Caco-2 (cell line): ENCODE data around the gene NUDT14. TPM values are rescaled to one million over a fixed set of nuclear protein-coding genes. Genes with fewer than 3 reads are reported as not detected.

Source experiments
- BruUV-seq: library from RNA; stranded (reverse); fragments of 400-500 nt; replicated peaks from 2 replicates; lab custom pipeline; 2021; lab: Mats Ljungman, UMichigan
- CTCF ChIA-PET: fragments of 300-600 bp; sonication (Branson Sonifier 250); formaldehyde crosslinking; loops from one replicate; lab custom pipeline; 2022; ENCODE audit warnings: antibody characterized with exemption; lab: Charles Lee
- POLR2A ChIA-PET: fragments of 300-600 bp; sonication (Branson Sonifier 250); formaldehyde crosslinking; loops from one replicate; lab custom pipeline; 2022; ENCODE audit warnings: antibody characterized with exemption; lab: Charles Lee
- DNase-seq, 2 experiments: peaks; one replicate each; pipeline versions ENCODE4 v3.0.0 to v3.0.0-alpha.2; 2020 to 2022
- H3K27me3 ChIP-seq: replicated peaks from 2 replicates; pipeline ENCODE4 v1.6.0; 2011; ENCODE audit warnings: low read length; ENCODE audit not compliant: control insufficient read depth, insufficient read depth
- H3K36me3 ChIP-seq: 2 replicates; pipeline ENCODE4 v1.5.1; 2011; ENCODE audit warnings: low read length; ENCODE audit not compliant: control insufficient read depth, insufficient read depth
- H3K4me1 ChIP-seq: fragments of 250-450 bp; sonication (Bioruptor Pico); 2 replicates; pipeline ENCODE4 v1.5.1; 2020; ENCODE audit warnings: mild to moderate bottlenecking
- H3K4me3 ChIP-seq: 2 replicates; pipeline ENCODE4 v1.5.1; 2011; ENCODE audit warnings: low read depth, mild to moderate bottlenecking, control low read depth, low read length
- H3K9me3 ChIP-seq: fragments of 250-450 bp; sonication (Bioruptor Pico); 2 replicates; pipeline ENCODE4 v1.5.1; 2020; ENCODE audit warnings: mild to moderate bottlenecking, moderate library complexity
- H3K27ac Mint-ChIP-seq: one replicate; pipeline ENCODE4 v1.8.0; 2022; ENCODE audit warnings: mixed read lengths; ENCODE audit not compliant: unreplicated experiment
- H3K27me3 Mint-ChIP-seq: one replicate; pipeline ENCODE4 v1.8.0; 2022; ENCODE audit warnings: mixed read lengths; ENCODE audit not compliant: insufficient read depth, unreplicated experiment
- H3K36me3 Mint-ChIP-seq: one replicate; pipeline ENCODE4 v1.8.0; 2022; ENCODE audit warnings: mild to moderate bottlenecking, mixed read lengths; ENCODE audit not compliant: insufficient read depth, unreplicated experiment
- H3K4me1 Mint-ChIP-seq: one replicate; pipeline ENCODE4 v1.8.0; 2022; ENCODE audit warnings: low read depth, mixed read lengths; ENCODE audit not compliant: unreplicated experiment
- H3K4me3 Mint-ChIP-seq: one replicate; pipeline ENCODE4 v1.8.0; 2022; ENCODE audit warnings: mild to moderate bottlenecking, moderate library complexity, mixed read lengths; ENCODE audit not compliant: unreplicated experiment
- H3K9me3 Mint-ChIP-seq: one replicate; pipeline ENCODE4 v1.8.0; 2022; ENCODE audit warnings: mixed read lengths; ENCODE audit not compliant: unreplicated experiment
- intact Hi-C: fragments of 100-400 bp; cut with micrococcal nuclease; formaldehyde crosslinking; loops from one replicate; pipeline ENCODE4 v1.10.0; 2022; ENCODE audit not compliant: unreplicated experiment
- total RNA-seq: library from RNA; stranded (reverse); gene quantifications from 2 replicates; pipeline ENCODE4 v1.2.3, GENCODE V29; 2022
- TF ChIP-seq, protein P1 (sequence below), 2 experiments: fragments of 200-600 bp in 1 of 2; IDR thresholded peaks; 1 replicate in 1 of 2; 2 replicates in 1 of 2; pipeline versions ENCODE4 v1.5.1 to v1.8.0; 2011 to 2022; ENCODE audit warnings: antibody characterized with exemption in 1 of 2, control low read depth in 1 of 2, inconsistent platforms in 1 of 2, low read depth in 1 of 2, low read length in 1 of 2, mild to moderate bottlenecking in 1 of 2, moderate library complexity in 1 of 2; ENCODE audit not compliant: insufficient read depth in 1 of 2, severe bottlenecking in 1 of 2, unreplicated experiment in 1 of 2

The NUDT14 gene
- total RNA-seq, 1 experiment from 2014 or later: 63.4 TPM

DNA sequence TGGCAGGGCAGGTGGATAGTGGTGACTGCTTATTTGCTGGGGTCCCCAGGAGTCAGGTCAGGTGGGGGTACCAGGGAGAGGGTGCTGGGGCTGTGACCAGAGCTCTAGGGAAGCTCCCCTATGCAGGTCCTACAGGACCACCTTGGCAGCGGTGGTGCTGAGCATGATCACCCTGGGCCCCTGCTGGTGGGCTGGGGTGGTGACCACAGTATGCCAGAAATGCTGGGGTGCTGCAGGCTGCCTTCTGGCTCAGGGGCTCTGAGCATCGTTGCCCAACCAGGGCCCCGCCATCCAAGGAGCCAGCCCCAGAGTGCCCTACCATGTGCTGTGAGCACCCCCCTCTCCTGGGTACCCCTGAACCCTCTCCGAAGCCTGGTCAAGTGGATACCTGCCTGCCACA lies 17.5 kb upstream of the NUDT14 start:
- DNase-seq: no peak
- H3K4me3 ChIP-seq: no peak overlapping the region
- intact Hi-C loops: no loop called here
- H3K9me3 ChIP-seq: no peaks in the 10 kb centered on the region
- no peak overlapping the region for H3K4me3 Mint-ChIP-seq
- TF ChIP-seq, protein P1, sequence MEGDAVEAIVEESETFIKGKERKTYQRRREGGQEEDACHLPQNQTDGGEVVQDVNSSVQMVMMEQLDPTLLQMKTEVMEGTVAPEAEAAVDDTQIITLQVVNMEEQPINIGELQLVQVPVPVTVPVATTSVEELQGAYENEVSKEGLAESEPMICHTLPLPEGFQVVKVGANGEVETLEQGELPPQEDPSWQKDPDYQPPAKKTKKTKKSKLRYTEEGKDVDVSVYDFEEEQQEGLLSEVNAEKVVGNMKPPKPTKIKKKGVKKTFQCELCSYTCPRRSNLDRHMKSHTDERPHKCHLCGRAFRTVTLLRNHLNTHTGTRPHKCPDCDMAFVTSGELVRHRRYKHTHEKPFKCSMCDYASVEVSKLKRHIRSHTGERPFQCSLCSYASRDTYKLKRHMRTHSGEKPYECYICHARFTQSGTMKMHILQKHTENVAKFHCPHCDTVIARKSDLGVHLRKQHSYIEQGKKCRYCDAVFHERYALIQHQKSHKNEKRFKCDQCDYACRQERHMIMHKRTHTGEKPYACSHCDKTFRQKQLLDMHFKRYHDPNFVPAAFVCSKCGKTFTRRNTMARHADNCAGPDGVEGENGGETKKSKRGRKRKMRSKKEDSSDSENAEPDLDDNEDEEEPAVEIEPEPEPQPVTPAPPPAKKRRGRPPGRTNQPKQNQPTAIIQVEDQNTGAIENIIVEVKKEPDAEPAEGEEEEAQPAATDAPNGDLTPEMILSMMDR (IDR thresholded peaks at IDR 0.05; ENCODE audit: insufficient read depth in 1 of 2, low read depth in 1 of 2, low read length in 1 of 2, severe bottlenecking in 1 of 2, unreplicated experiment in 1 of 2): no peak
- CTCF ChIA-PET: no interaction called here
- H3K4me1 Mint-ChIP-seq: peaks cover 6% of the 10 kb centered on the region
- H3K27me3 ChIP-seq: no peaks in the 10 kb centered on the region
- BruUV-seq: no TSS peak
- 0 out of 2 replicates have a peak, but pooled peaks cover 5% of the 10 kb centered on the region for H3K4me1 ChIP-seq
- H3K36me3 ChIP-seq: no peaks in the 10 kb centered on the region
- no peaks in the 10 kb centered on the region for H3K9me3 Mint-ChIP-seq
- no peak overlapping the region for H3K27ac Mint-ChIP-seq
- POLR2A ChIA-PET: no interaction called here
- H3K36me3 Mint-ChIP-seq: peaks cover 24% of the 10 kb centered on the region
- H3K27me3 Mint-ChIP-seq: peaks cover 11% of the 10 kb centered on the region

DNA sequence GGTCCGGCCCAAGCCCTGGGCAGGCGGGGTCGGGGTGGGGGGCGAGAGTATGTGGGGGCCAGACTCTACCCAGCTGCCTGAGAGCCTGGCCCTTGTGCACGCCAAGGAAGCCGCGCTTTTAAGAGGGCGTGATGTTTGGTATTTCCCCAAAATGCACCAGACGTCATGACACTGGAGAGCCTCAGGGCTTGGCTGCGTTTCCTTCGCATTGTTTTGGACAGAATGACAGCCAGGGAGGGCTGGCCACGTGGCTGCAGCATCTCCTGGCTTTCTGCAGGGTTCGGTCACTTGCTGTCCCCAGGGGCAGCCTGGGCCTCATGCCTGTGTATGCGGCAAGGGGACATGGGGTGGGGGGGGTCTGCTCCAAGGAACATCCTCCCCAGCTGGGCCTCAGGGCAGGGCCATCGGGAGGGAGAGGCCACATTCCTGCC lies 16.1 kb upstream of the NUDT14 start:
- CTCF ChIA-PET: no interaction called here

DNA sequence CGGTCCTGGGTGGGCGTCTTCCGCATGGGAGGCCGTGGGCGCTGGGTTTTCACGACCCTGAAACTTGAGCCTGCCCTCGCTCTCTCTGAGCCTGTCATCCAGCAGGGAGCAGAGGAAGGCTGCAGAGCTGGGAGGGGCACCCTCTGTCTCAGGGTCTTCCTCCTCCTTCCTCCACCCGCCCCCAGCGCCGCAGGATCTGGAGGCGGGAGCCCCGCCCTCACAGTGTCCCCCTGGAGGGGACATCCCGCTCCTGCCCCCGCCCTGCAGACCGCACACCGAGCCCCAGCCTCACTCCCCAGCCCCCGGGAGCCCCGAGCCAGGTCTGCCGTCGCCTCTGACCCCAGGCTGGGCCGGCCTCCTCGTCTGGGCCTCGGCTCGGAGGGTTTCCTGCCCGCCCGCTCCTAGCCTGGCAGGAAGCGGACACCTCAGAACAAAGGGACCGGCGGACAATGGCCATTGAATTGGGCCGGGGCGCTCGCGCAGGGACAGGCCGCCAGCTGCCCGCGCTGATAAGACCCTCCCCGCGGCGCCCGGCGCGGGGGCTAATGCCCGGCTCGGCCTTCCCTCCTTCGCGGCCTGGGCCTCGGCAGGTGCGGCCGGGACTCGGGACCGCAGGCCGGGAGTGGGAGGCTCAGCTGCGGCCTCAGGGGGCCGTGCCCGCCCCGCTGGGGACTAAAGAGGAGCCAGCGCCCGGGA lies 15.3 kb upstream of the NUDT14 start:
- intact Hi-C loops: no loop called here
- H3K9me3 ChIP-seq: no peaks in the 10 kb centered on the region
- DNase-seq: no peak
- H3K4me1 ChIP-seq: 0 out of 2 replicates have a peak, but pooled peaks cover 3% of the 10 kb centered on the region
- ChIA-PET POLR2A (no interaction called here), CTCF (no interaction called here)
- TF ChIP-seq, protein P1 (IDR thresholded peaks at IDR 0.05; ENCODE audit: insufficient read depth in 1 of 2, low read depth in 1 of 2, low read length in 1 of 2, severe bottlenecking in 1 of 2, unreplicated experiment in 1 of 2): no peak
- Mint-ChIP-seq H3K9me3 (no peaks in the 10 kb centered on the region), H3K4me1 (peaks cover 6% of the 10 kb centered on the region), H3K27ac (no peak overlapping the region), H3K36me3 (peaks cover 17% of the 10 kb centered on the region), H3K4me3 (no peak overlapping the region), H3K27me3 (peaks cover 11% of the 10 kb centered on the region)
- no peaks in the 10 kb centered on the region for H3K36me3 ChIP-seq
- H3K27me3 ChIP-seq: no peaks in the 10 kb centered on the region; the same call in 1 of the 2 replicates
- no TSS peak for BruUV-seq
- no peak overlapping the region for H3K4me3 ChIP-seq

More for the DNA sequence above, 16.1 kb upstream of the NUDT14 start:
- Histone ChIP-seq H3K4me3 (no peak overlapping the region), H3K36me3 (no peaks in the 10 kb centered on the region), H3K9me3 (no peaks in the 10 kb centered on the region), H3K27me3 (no peaks in the 10 kb centered on the region; the same call in 1 of the 2 replicates), H3K4me1 (0 out of 2 replicates have a peak, but pooled peaks cover 3% of the 10 kb centered on the region)
- intact Hi-C loops: no loop called here
- Mint-ChIP-seq H3K27me3 (peaks cover 11% of the 10 kb centered on the region), H3K36me3 (peaks cover 20% of the 10 kb centered on the region), H3K27ac (no peak overlapping the region), H3K4me3 (no peak overlapping the region), H3K4me1 (peaks cover 6% of the 10 kb centered on the region), H3K9me3 (no peaks in the 10 kb centered on the region)
- TF ChIP-seq, protein P1 (IDR thresholded peaks at IDR 0.05; ENCODE audit: insufficient read depth in 1 of 2, low read depth in 1 of 2, low read length in 1 of 2, severe bottlenecking in 1 of 2, unreplicated experiment in 1 of 2): no peak
- no TSS peak for BruUV-seq
- no peak for DNase-seq
- POLR2A ChIA-PET: no interaction called here
